ENCODE measurements around the gene FGF18.

DNA sequence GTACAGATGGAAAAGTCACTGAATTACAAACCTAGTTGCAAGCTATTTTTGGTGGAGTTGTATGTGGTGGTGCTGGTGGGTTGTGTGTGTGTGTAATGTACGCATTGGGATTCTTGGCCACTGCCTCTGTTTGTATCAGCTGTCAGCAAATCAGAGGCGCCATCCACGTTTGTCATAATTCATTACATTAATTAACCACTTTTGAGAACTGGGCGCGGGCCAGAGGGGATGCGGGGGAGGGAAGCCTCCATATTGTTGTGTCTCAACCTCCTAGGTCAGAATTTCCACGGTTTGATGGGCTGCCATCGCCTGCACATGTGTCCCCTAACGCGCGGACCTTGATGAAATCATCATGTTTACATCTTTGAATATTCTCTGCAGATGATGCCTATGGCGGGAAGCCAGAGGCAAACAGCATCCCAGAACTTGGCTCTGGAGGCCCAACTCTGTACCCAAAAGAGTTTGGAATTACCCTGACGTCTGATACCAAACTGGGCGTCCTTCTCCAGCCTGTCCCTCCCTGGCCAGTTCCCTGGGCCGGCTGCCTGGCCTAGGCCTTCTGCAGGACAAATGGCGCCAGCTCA lies 54.9 kb downstream of the FGF18 start:
- TF ChIP-seq, protein P1, sequence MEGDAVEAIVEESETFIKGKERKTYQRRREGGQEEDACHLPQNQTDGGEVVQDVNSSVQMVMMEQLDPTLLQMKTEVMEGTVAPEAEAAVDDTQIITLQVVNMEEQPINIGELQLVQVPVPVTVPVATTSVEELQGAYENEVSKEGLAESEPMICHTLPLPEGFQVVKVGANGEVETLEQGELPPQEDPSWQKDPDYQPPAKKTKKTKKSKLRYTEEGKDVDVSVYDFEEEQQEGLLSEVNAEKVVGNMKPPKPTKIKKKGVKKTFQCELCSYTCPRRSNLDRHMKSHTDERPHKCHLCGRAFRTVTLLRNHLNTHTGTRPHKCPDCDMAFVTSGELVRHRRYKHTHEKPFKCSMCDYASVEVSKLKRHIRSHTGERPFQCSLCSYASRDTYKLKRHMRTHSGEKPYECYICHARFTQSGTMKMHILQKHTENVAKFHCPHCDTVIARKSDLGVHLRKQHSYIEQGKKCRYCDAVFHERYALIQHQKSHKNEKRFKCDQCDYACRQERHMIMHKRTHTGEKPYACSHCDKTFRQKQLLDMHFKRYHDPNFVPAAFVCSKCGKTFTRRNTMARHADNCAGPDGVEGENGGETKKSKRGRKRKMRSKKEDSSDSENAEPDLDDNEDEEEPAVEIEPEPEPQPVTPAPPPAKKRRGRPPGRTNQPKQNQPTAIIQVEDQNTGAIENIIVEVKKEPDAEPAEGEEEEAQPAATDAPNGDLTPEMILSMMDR (IDR thresholded peaks at IDR 0.05), result no peak
- TF ChIP-seq POLR2A (IDR thresholded peaks at IDR 0.05), result no peak
